OCI-LY3 (cell line): ENCODE measurements around the gene DOHH.

Experiments used
- H2AFZ ChIP-seq: fragments of 200-600, 300-600 bp; shearing (Covaris generic); 2 replicates; pipeline ENCODE4 v1.6.0; 2014; ENCODE audit warnings: antibody characterized with exemption, low read depth, low read length
- H3K27ac ChIP-seq: fragments of 200-600, 300-600 bp; sonication (generic); 2 replicates; pipeline ENCODE4 v1.5.1; 2014; ENCODE audit warnings: mild to moderate bottlenecking, low read length, moderate library complexity, mixed read lengths
- H3K27me3 ChIP-seq: fragments of 200-600, 300-600 bp; sonication (generic); 2 replicates; pipeline ENCODE4 v1.6.1; 2014; ENCODE audit warnings: low read depth, low read length, mixed read lengths
- H3K36me3 ChIP-seq: fragments of 200-600, 300-600 bp; sonication (generic); replicated peaks from 2 replicates; pipeline ENCODE3; 2014; ENCODE audit warnings: low read depth, low read length, mixed read lengths
- H3K4me1 ChIP-seq: fragments of 300-600, 200-600 bp; sonication (generic); 2 replicates; pipeline ENCODE4 v1.6.1; 2014; ENCODE audit warnings: low read length, mixed read lengths
- H3K4me2 ChIP-seq: fragments of 200-600, 300-600 bp; sonication (generic); 2 replicates; pipeline ENCODE4 v1.6.1; 2014; ENCODE audit warnings: low read length, mixed read lengths
- H3K4me3 ChIP-seq: fragments of 300-600, 200-600 bp; sonication (generic); 2 replicates; pipeline ENCODE4 v1.5.1; 2014; ENCODE audit warnings: antibody characterized with exemption, mild to moderate bottlenecking, low read length, moderate library complexity
- H3K79me2 ChIP-seq: fragments of 300-600, 200-600 bp; shearing (Covaris generic); 2 replicates; pipeline ENCODE4 v1.6.1; 2014; ENCODE audit warnings: mild to moderate bottlenecking, low read length, mixed read lengths
- H3K9ac ChIP-seq: fragments of 300-600, 200-600 bp; shearing (Covaris generic); 2 replicates; pipeline ENCODE4 v1.6.0; 2014; ENCODE audit warnings: mild to moderate bottlenecking, low read length, moderate library complexity
- H3K9me3 ChIP-seq: fragments of 200-600, 300-600 bp; shearing (Covaris generic); 2 replicates; pipeline ENCODE4 v1.6.1; 2014; ENCODE audit warnings: low read length, mixed read lengths; ENCODE audit not compliant: insufficient read depth
- H4K20me1 ChIP-seq: fragments of 200-600, 300-600 bp; sonication (generic); 2 replicates; pipeline ENCODE4 v1.6.1; 2016; ENCODE audit warnings: low read length, mixed read lengths; ENCODE audit not compliant: insufficient read depth
- CTCF ChIP-seq: fragments of 200-600, 300-600 bp; sonication (generic); IDR thresholded peaks from 2 replicates; pipeline ENCODE4 v1.5.1; 2014; ENCODE audit warnings: antibody characterized with exemption, low read length, low read depth
- EZH2phosphoT487 ChIP-seq: fragments of 200-600 bp; shearing (Covaris generic); IDR thresholded peaks from 2 replicates; pipeline ENCODE4 v1.6.1; 2018; ENCODE audit warnings: antibody characterized with exemption, mixed run types, low read depth

DOHH gene

GRCh38 chr19:3518659-3519058 lies 18.2 kb upstream of the DOHH start:
- no peak for TF ChIP-seq EZH2phosphoT487
- TF ChIP-seq CTCF: no peak
- peaks cover 74% of the 10 kb centered on the region for H3K79me2 ChIP-seq

GRCh38 chr19:3518255-3518654 lies 17.8 kb upstream of the DOHH start:
- Histone ChIP-seq H3K9ac (no peak overlapping the region), H4K20me1 (peaks cover 77% of the 10 kb centered on the region), H3K4me2 (no peak overlapping the region), H3K27me3 (no peaks in the 10 kb centered on the region), H2AFZ (no peak overlapping the region), H3K4me1 (peaks cover 4% of the 10 kb centered on the region; the same call in 1 of the 2 replicates), H3K36me3 (peaks cover 19% of the 10 kb centered on the region), H3K9me3 (no peaks in the 10 kb centered on the region), H3K4me3 (no peak overlapping the region), H3K27ac (no peak overlapping the region), H3K79me2 (peaks cover 78% of the 10 kb centered on the region)
- TF ChIP-seq CTCF (no peak), EZH2phosphoT487 (no peak)

More at GRCh38 chr19:3518659-3519058, 18.2 kb upstream of the DOHH start:
- Histone ChIP-seq H2AFZ (no peak overlapping the region), H4K20me1 (peaks cover 76% of the 10 kb centered on the region), H3K36me3 (peaks cover 19% of the 10 kb centered on the region), H3K4me1 (peaks cover 4% of the 10 kb centered on the region; the same call in 1 of the 2 replicates), H3K4me2 (no peak overlapping the region), H3K27ac (no peak overlapping the region), H3K9me3 (no peaks in the 10 kb centered on the region), H3K9ac (no peak overlapping the region), H3K4me3 (no peak overlapping the region), H3K27me3 (no peaks in the 10 kb centered on the region)

- no peak overlapping the region for H2AFZ ChIP-seq
- TF ChIP-seq EZH2phosphoT487: no peak
- no peak for TF ChIP-seq CTCF
- H3K9ac ChIP-seq: no peak overlapping the region
- H3K9me3 ChIP-seq: no peaks in the 10 kb centered on the region
- no peaks in the 10 kb centered on the region for H3K27me3 ChIP-seq
- no peak overlapping the region for H3K4me3 ChIP-seq
- H4K20me1 ChIP-seq: peaks cover 83% of the 10 kb centered on the region
- H3K27ac ChIP-seq: no peak overlapping the region
- peaks cover 19% of the 10 kb centered on the region for H3K36me3 ChIP-seq
- H3K4me2 ChIP-seq: no peak overlapping the region
- peaks cover 85% of the 10 kb centered on the region for H3K79me2 ChIP-seq
- H3K4me1 ChIP-seq: peaks cover 4% of the 10 kb centered on the region; the same call in 1 of the 2 replicates
These were observed 17.2 kb upstream of the DOHH start for GRCh38 chr19:3517638-3518037.

DNA sequence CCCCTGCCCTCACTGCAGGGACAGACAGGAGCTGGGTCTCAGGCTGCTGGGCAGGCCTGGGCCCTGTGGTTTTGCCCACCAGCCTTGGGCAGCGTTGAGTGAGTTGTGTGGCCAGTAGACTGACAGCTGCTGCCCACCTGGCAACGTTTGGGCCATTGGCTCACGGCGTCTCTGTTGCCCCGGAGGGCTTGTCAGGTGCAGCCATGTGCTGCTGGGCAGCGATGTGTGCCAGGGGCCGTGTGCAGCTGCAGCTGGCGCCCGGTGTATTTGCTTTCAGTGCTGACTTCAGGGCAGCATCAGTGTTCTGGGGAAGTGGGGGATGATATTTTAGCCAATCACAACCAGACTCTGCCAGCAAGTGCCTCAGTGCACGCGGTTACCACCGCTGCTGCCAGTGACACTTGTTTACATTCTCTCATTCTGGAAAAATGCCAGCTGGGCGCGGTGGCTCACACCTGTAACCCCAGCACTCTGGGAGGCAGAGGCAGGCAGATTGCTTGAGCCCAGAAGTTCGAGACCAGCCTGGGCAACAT lies 16.3 kb upstream of the DOHH start:
- no peaks in the 10 kb centered on the region for H3K9me3 ChIP-seq
- no peak overlapping the region for H2AFZ ChIP-seq
- no peak overlapping the region for H3K4me2 ChIP-seq
- H4K20me1 ChIP-seq: peaks cover 85% of the 10 kb centered on the region
- H3K27ac ChIP-seq: no peak overlapping the region
- no peak overlapping the region for H3K4me3 ChIP-seq
- H3K79me2 ChIP-seq: peaks cover 85% of the 10 kb centered on the region
- peaks cover 4% of the 10 kb centered on the region; the same call in 1 of the 2 replicates for H3K4me1 ChIP-seq
- no peak overlapping the region for H3K9ac ChIP-seq
- H3K36me3 ChIP-seq: peaks cover 15% of the 10 kb centered on the region
- TF ChIP-seq EZH2phosphoT487 (no peak), CTCF (no peak)
- no peaks in the 10 kb centered on the region for H3K27me3 ChIP-seq
